ENCODE data around the gene MRPL2.
"Not testable (repeated sequence)": the region's sequence is repeated elsewhere in the genome, so short reads cannot be mapped to it uniquely, and the experiment has no call there.

Gene MRPL2

GRCh38 chr6:43081922-43082321 lies 22.7 kb upstream of the MRPL2 start:
- DNase-seq = not testable (repeated sequence)

- no peak for DNase-seq
Measured at GRCh38 chr6:43081043-43081442, 21.8 kb upstream of the MRPL2 start.

GRCh38 chr6:43078691-43079090 lies 19.5 kb upstream of the MRPL2 start:
- DNase-seq = no peak

GRCh38 chr6:43077981-43078511 lies 18.8 kb upstream of the MRPL2 start:
- no peak for DNase-seq

- no peak for DNase-seq
Measured at GRCh38 chr6:43077333-43077809, 18.1 kb upstream of the MRPL2 start.

GRCh38 chr6:43076464-43077332 lies 17.5 kb upstream of the MRPL2 start:
- DNase-seq = no peak

- no peak for DNase-seq
Measured at GRCh38 chr6:43075670-43076463, 16.6 kb upstream of the MRPL2 start, which contains the start of gene PTK7. Gene PTK7 (plus strand): TSS chr6:43076314. CDS start chr6:43076489, 175 bp downstream.

- no peak for DNase-seq
Measured at GRCh38 chr6:43074847-43075669, 15.8 kb upstream of the MRPL2 start.

- DNase-seq = no peak
Measured at GRCh38 chr6:43070028-43070632, 10.9 kb upstream of the MRPL2 start.

- DNase-seq = no peak
Measured at GRCh38 chr6:43062818-43063217, 3.6 kb upstream of the MRPL2 start.

- no peak for DNase-seq
Measured at GRCh38 chr6:43061861-43062260, 2.6 kb upstream of the MRPL2 start.

GRCh38 chr6:43060755-43061633 lies 1.8 kb upstream of the MRPL2 start:
- no peak for DNase-seq

- DNase-seq = no peak
Measured at GRCh38 chr6:43060034-43060754, 960 bp upstream of the MRPL2 start.

- DNase-seq = no peak
Measured at GRCh38 chr6:43058531-43058930, 703 bp downstream of the MRPL2 start.

- DNase-seq = no peak
Measured at GRCh38 chr6:43055966-43056365, 3.3 kb downstream of the MRPL2 start.

GRCh38 chr6:43054206-43054943 lies 4.9 kb downstream of the MRPL2 start:
- no peak for DNase-seq

GRCh38 chr6:43053545-43054205 lies 5.6 kb downstream of the MRPL2 start, which contains the start of gene CUL7:
Gene CUL7 (minus strand): TSS chr6:43053851. CDS start chr6:43052788, 1,063 bp downstream.
- DNase-seq = peak; percentile 88

GRCh38 chr6:43052842-43053544 lies 6.2 kb downstream of the MRPL2 start:
- DNase-seq = peak; percentile 28

All from activated CD8-positive, alpha-beta memory T cell treated with anti-CD3 and anti-CD28 coated beads, Interleukin-2, amount 50 U/mL, for 4 hours (primary cell).